Measurements from ENCODE around the gene PDIA5.

DNA sequence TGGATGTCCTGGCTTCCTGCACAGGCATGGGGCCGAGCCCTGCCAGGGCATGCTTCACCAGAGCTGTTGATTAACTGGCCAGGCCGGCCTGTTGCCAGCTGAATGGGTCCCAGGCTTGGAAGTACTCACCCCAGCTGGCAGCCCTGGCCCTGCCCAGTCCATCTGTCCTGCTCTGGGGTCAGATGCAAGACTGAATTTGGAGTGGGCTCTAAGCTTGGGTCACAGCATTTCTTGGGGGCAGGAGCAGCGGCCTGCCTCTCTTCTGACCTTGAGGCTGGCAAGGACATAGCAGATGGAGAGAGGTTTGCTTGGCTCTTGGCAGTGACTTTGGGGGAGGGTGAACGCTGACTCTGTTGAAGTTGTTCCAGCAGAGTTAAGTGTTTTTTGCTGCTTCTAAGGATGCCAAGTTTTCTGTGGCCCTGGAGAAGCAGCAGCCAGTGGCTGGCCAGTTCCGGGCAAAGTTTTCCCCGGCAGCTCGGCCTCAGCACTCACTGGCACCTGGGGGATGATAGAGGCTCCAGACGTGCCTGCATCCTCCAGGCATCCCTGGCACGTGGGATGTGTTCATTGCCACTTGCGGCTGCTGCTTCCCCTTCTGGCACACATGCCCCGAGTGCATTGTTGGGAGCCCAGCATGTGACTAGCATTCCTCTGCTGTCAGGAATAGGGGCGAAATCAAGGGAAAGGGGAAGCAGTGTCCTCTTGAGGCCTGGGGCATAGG is 22.9 kb downstream of the PDIA5 start:
- TF ChIP-seq, protein P1, sequence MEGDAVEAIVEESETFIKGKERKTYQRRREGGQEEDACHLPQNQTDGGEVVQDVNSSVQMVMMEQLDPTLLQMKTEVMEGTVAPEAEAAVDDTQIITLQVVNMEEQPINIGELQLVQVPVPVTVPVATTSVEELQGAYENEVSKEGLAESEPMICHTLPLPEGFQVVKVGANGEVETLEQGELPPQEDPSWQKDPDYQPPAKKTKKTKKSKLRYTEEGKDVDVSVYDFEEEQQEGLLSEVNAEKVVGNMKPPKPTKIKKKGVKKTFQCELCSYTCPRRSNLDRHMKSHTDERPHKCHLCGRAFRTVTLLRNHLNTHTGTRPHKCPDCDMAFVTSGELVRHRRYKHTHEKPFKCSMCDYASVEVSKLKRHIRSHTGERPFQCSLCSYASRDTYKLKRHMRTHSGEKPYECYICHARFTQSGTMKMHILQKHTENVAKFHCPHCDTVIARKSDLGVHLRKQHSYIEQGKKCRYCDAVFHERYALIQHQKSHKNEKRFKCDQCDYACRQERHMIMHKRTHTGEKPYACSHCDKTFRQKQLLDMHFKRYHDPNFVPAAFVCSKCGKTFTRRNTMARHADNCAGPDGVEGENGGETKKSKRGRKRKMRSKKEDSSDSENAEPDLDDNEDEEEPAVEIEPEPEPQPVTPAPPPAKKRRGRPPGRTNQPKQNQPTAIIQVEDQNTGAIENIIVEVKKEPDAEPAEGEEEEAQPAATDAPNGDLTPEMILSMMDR (IDR thresholded peaks at IDR 0.05): no peak
- TF ChIP-seq POLR2A (IDR thresholded peaks at IDR 0.05): no peak
